SK-N-SH treated with all-trans-retinoic acid at 6 μM for 48 hours (cell line): Measurements from ENCODE around the gene POU5F2.

Experiments used
- ARNTL ChIP-seq: fragments of 450-650 bp; formaldehyde crosslinking; IDR thresholded peaks from 2 replicates; pipeline ENCODE4 v1.5.0; 2020; ENCODE audit warnings: low read depth, mild to moderate bottlenecking, moderate library complexity, borderline replicate concordance
- ESRRG ChIP-seq: fragments of 250-450 bp; sonication (Bioruptor Pico); IDR thresholded peaks from 2 replicates; pipeline ENCODE4 v1.6.1; 2021; ENCODE audit warnings: mild to moderate bottlenecking
- PATZ1 ChIP-seq: fragments of 250-450 bp; sonication (Bioruptor Pico); IDR thresholded peaks from 2 replicates; pipeline ENCODE4 v1.8.0; 2020; ENCODE audit warnings: mild to moderate bottlenecking, moderate library complexity, borderline replicate concordance
- RARB ChIP-seq: fragments of 250-450 bp; sonication (Bioruptor Pico); IDR thresholded peaks from 2 replicates; pipeline ENCODE4 v1.8.0; 2021; ENCODE audit warnings: mild to moderate bottlenecking, moderate library complexity
- ZFP30 ChIP-seq: fragments of 450-650 bp; formaldehyde crosslinking; IDR thresholded peaks from 2 replicates; pipeline ENCODE4 v1.5.0; 2022; ENCODE audit warnings: mild to moderate bottlenecking, moderate library complexity
- ZNF8 ChIP-seq: fragments of 450-650 bp; formaldehyde crosslinking; IDR thresholded peaks from 2 replicates; pipeline ENCODE4 v1.5.0; 2020; ENCODE audit warnings: mild to moderate bottlenecking, moderate library complexity

DNA sequence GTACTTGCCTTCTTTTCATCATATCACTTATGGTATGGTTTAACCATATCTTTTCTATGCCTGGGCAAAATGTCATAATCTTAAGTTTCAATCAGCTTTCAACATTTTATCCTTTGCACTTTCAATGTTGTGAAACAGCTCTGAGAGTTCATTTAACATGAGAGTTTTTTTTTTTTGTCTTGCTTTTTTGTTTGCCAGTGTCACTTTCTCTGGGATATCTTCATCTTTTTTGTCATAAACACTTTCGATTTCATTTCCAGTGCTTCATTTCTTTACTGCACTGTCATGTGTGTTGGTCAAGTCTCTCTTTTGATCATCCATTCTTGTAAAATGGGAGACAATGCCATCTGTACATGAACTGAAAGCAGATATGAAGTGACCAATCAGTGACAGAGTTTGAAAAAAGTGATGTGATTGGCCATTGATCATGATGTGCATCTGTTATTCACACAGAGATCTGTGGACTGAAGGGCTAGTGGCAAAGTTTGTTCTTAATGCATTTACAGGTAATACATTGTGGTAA lies 7.5 kb upstream of the POU5F2 start:
- TF ChIP-seq ARNTL (CRISPR knock-in tag) (no peak), ZFP30 (CRISPR knock-in tag) (no peak), RARB (no peak), ESRRG (CRISPR knock-in tag) (no peak), ZNF8 (CRISPR knock-in tag) (no peak), PATZ1 (no peak)
